ENCODE data around the gene TMEM151B.

DNA sequence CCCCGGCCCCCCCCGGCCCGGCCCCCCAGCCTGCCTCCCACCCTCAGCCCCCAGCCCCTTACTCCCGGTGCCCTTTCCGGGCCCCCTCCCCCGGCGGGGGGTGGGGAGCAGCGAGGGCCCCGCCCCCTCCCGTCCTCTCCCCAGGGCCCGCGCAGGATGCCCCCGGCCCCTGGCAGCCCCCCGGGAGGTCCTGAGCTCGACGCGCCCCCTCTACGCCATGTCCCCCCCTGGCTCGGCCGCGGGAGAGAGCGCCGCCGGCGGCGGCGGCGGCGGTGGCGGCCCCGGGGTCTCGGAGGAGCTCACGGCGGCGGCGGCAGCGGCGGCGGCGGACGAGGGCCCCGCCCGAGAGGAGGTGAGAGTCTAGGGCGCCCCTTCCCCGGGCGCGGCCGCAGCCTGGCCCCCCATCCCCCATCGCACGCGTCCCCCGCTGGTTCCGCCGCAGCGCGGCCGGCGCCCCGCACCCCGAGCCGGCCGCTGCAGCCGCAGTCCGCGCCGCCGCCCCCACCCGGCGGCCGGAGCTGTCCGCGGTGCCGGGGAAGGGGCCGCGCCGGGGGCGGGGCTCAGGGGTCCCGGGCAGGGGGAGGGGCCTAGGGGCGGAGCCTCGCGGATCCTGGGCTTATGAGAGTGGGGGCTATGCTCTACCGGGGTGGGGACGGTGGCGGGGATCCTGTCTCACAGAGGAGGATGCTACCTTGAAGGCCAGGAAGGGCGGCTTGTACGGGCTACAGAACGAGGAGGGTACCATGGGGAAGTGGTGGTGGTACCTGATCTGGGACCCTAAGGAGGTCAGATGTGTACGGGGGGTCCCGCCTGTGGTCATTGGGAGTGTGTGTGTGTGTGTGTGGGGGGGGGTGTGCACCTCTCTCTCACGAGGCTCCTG lies 516 bp downstream of the TMEM151B start:
- TF ChIP-seq, protein P1, sequence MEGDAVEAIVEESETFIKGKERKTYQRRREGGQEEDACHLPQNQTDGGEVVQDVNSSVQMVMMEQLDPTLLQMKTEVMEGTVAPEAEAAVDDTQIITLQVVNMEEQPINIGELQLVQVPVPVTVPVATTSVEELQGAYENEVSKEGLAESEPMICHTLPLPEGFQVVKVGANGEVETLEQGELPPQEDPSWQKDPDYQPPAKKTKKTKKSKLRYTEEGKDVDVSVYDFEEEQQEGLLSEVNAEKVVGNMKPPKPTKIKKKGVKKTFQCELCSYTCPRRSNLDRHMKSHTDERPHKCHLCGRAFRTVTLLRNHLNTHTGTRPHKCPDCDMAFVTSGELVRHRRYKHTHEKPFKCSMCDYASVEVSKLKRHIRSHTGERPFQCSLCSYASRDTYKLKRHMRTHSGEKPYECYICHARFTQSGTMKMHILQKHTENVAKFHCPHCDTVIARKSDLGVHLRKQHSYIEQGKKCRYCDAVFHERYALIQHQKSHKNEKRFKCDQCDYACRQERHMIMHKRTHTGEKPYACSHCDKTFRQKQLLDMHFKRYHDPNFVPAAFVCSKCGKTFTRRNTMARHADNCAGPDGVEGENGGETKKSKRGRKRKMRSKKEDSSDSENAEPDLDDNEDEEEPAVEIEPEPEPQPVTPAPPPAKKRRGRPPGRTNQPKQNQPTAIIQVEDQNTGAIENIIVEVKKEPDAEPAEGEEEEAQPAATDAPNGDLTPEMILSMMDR (IDR thresholded peaks at IDR 0.05), result no peak
- TF ChIP-seq POLR2A (IDR thresholded peaks at IDR 0.05), result no peak
